Kidney epithelial cell (primary cell): ENCODE results near the gene STXBP5. TPM values are rescaled to one million over a fixed set of nuclear protein-coding genes. Genes with fewer than 3 reads are reported as not detected.

Experiments used
- DNase-seq: peaks from one replicate; pipeline ENCODE4 v3.0.0-alpha.2; 2010; ENCODE audit warnings: low read depth
- H3K27me3 ChIP-seq: 2 replicates; pipeline ENCODE4 v1.6.0; 2011; ENCODE audit warnings: low read length; ENCODE audit not compliant: control insufficient read depth, insufficient read depth
- H3K36me3 ChIP-seq: 2 replicates; pipeline ENCODE4 v1.5.1; 2011; ENCODE audit warnings: low read length; ENCODE audit not compliant: control insufficient read depth, insufficient read depth
- H3K4me3 ChIP-seq: 2 replicates; pipeline ENCODE4 v1.5.1; 2011; ENCODE audit warnings: low read depth, mild to moderate bottlenecking, control low read depth, low read length
- CTCF ChIP-seq: IDR thresholded peaks from 2 replicates; pipeline ENCODE4 v1.5.1; 2011; ENCODE audit warnings: mild to moderate bottlenecking, moderate library complexity, low read length, control low read depth, inconsistent platforms; ENCODE audit not compliant: insufficient read depth, poor library complexity, severe bottlenecking
- total RNA-seq: library from RNA; depleted of rRNA; stranded (reverse); fragments of >200 nt; gene quantifications from 2 replicates; pipeline ENCODE4 v1.2.3, GENCODE V29; 2015

The STXBP5 gene
- total RNA-seq, 1 donor from 2014 or later = 15.8 TPM

DNA sequence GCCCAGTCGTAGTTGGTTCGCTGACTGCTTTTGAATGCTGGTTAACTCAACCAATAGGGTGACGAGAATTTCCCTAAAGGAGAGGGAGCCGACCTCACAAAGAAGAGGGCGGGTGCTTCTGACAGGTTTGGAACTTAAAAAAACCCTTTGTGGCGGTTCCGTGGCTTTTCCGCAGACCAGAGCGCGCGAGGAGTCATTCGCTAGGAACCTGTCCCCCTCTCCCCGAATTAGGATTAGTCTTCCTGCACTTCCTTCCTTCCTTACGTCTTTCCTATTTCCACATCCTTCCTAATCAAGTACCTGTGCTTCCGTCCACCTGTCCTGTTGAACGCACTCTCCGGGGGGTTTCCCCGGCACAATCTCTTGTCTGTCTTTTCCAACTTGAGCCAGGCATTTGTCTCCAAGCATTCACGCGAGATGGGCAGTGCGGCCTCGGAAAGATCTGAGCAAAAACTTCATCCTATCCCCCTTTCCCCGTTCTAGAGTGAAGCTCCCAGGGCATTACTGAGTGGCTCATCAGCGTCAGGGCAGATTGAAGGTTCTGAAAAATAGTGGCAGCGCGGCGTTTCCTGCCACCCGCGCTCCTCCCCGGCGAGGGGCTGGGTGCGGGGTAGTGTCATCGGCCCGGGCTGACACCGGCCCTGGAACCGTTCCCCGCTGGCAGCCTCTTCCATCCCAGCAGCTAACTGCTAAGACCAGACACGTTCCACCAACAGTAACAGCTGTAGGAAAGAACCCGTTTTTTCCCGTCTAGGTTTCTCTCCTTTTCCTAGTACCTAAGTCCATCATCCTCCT is 1.5 kb upstream of the STXBP5 start:
- TF ChIP-seq CTCF = no peak
- peak; percentile 95 for DNase-seq
- H3K4me3 ChIP-seq = peak overlapping the region; percentile 91

GRCh38 chr6:147203311-147204059 is 732 bp upstream of the STXBP5 start:
- Histone ChIP-seq H3K36me3 (no peaks in the 10 kb centered on the region), H3K4me3 (peak overlapping the region; percentile 91), H3K27me3 (no peaks in the 10 kb centered on the region)
- no peak for TF ChIP-seq CTCF
- peak; percentile 12 for DNase-seq

More for the DNA sequence above, 1.5 kb upstream of the STXBP5 start:
- Histone ChIP-seq H3K36me3 (no peaks in the 10 kb centered on the region), H3K27me3 (no peaks in the 10 kb centered on the region)

- no peak for DNase-seq
- H3K27me3 ChIP-seq = no peaks in the 10 kb centered on the region
- no peak for TF ChIP-seq CTCF
- peak overlapping the region; percentile 91 for H3K4me3 ChIP-seq
- no peaks in the 10 kb centered on the region for H3K36me3 ChIP-seq
Measured at GRCh38 chr6:147204843-147205311, 660 bp downstream of the STXBP5 start.

DNA sequence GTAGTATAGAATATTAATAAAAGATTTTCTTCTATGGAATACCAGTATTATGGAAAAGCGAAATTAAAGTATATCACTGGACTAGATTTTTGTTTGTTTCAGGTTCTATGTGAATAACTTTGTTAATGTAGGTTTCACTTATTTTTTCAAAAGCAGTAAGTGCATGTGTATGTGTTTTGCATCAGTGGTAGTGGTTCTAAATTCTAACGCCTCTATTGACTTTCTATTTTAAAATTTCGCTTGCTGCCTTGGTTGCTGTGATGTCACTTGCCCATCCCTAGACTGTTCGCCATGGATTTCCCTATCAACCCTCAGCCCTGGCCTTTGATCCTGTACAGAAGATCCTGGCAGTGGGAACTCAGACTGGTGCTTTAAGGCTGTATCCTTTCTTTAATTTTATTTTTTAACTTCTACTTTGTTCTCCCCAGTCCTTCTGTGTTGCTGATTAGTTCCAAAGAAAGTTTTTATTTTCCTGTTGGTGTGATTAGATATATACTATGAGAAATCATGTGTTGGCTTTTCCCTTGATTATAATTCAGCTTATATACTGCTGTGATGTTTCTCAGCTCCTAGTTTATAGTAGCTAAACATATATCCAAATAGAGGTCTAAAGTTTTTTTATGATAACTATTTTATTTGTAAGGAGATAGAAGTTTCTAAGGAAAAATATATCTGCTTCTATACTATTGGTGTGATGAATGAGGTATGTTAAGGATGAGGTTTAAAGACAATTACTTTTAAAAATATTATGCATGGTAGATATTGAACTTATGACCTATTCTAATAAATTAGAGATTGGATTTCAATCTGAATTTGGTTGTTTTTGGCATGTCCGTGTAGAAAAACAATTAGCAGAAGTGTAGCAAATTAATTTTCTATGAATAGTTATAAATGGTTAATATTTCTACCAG is 1.7 kb downstream of the STXBP5 start:
- Histone ChIP-seq H3K36me3 (no peaks in the 10 kb centered on the region), H3K4me3 (peak overlapping the region; percentile 91), H3K27me3 (no peaks in the 10 kb centered on the region)
- DNase-seq = no peak
- TF ChIP-seq CTCF = no peak

DNA sequence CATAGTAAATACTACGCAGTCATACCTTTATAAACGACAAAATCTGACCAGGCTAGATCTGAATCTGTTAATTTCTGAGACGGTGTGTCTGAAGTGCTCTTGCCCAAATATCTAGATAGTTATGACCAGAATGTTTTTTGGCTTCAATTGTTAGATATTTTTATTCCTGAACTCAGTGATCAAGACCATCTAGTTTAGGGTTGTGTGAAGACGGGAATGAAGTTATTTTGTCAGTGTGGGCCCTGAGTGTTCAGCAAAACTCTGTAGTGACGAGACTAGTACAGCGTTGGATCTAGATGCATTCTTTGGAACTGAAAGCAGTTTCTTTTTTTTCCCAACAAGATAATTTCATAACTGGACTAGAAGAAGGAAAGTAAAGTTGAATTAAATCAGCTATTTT is 3.1 kb downstream of the STXBP5 start:
- no peak for DNase-seq
- H3K4me3 ChIP-seq = no peak overlapping the region
- H3K27me3 ChIP-seq = no peaks in the 10 kb centered on the region
- H3K36me3 ChIP-seq = no peaks in the 10 kb centered on the region
- no peak for TF ChIP-seq CTCF
